ENCODE measurements around the gene GCNT2.
"Not testable (repeated sequence)": the region's sequence is repeated elsewhere in the genome, so short reads cannot be mapped to it uniquely, and the experiment has no call there.

Gene GCNT2

GRCh38 chr6:10569392-10570127, 48.4 kb downstream of the GCNT2 start:
- no peak overlapping the region for H3K4me3 ChIP-seq (ENCODE audit: low read length)
- TF ChIP-seq ZNF274 (IDR thresholded peaks at IDR 0.05; ENCODE audit: low read depth, low read length): no peak

GRCh38 chr6:10575519-10575918, 54.4 kb downstream of the GCNT2 start:
- not testable (repeated sequence) for H3K4me3 ChIP-seq (ENCODE audit: low read length)

DNA sequence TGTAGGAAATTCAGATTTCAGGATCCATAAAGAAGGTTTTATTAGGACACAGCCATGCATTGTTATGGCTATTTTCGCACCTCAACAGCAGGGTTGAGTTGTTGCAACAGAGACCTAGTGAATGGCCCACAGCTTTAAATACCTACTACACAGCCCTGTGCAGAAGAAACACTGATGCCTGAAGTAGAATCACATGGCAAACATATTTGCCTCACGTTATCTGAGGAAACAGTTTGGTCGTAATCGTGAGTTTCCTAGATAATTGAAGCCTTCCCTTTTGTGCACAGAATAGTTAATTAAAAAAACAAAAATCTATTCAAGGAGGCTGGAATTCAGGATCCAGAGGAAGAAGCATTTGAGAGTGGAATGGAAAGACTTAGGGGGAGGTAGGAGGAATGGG, 55.1 kb downstream of the GCNT2 start:
- no peak overlapping the region for H3K4me3 ChIP-seq (ENCODE audit: low read length)
- no peak for TF ChIP-seq ZNF274 (IDR thresholded peaks at IDR 0.05; ENCODE audit: low read depth, low read length)

DNA sequence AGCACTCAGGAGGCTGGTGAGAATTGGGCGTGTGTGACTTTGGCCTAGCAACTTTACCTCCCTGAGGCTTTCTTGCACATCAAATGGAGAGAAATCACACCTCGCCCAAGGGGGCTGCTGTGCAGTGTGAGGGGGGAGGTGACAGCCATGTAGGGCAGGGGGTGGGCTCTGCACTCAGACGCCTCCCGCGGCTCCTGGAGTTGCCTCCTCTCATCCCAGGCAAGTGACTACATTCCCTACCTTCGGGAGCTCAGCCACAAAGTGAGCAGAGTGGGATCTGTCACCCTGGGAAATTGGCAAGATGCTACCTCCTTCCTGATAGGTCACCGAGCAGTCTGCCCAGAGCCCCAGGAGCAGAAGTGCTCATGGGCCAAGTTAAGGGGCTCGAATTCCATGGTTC, 56.0 kb downstream of the GCNT2 start:
- no peak for TF ChIP-seq ZNF274 (IDR thresholded peaks at IDR 0.05; ENCODE audit: low read depth, low read length)
- no peak overlapping the region for H3K4me3 ChIP-seq (ENCODE audit: low read length)

GRCh38 chr6:10578723-10579122, 57.6 kb downstream of the GCNT2 start:
- TF ChIP-seq ZNF274 (IDR thresholded peaks at IDR 0.05; ENCODE audit: low read depth, low read length): no peak
- no peak overlapping the region for H3K4me3 ChIP-seq (ENCODE audit: low read length)

- no peak overlapping the region for H3K4me3 ChIP-seq (ENCODE audit: low read length)
- TF ChIP-seq ZNF274 (IDR thresholded peaks at IDR 0.05; ENCODE audit: low read depth, low read length): no peak
Measured at GRCh38 chr6:10579803-10580202, 58.7 kb downstream of the GCNT2 start.

DNA sequence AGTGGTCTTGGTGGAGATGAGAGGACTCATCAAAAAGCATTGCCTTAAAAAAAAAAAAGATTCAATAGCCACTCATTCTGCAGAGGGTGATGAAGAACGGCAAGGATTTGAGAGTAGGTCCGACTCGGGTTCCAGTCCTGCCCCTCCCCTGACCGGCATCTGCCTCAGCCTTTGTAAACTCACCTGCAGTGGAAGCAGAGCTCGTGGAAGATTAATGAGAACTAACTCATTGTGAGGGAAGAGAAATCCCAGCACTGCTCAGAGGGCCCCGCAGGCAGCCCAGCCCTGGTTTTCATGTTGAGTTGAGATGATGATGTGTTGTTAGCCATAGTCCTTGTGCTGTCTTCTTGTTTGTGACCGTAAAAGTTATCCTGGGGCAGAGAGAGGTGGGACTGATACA, 59.4 kb downstream of the GCNT2 start:
- no peak for TF ChIP-seq ZNF274 (IDR thresholded peaks at IDR 0.05; ENCODE audit: low read depth, low read length)
- no peak overlapping the region for H3K4me3 ChIP-seq (ENCODE audit: low read length)

- not testable (repeated sequence) for H3K4me3 ChIP-seq (ENCODE audit: low read length)
Measured at GRCh38 chr6:10581402-10581801, 60.3 kb downstream of the GCNT2 start.

- TF ChIP-seq ZNF274 (IDR thresholded peaks at IDR 0.05; ENCODE audit: low read depth, low read length): no peak
- H3K4me3 ChIP-seq (ENCODE audit: low read length): no peak overlapping the region
Measured at GRCh38 chr6:10582774-10583508, 61.8 kb downstream of the GCNT2 start.

DNA sequence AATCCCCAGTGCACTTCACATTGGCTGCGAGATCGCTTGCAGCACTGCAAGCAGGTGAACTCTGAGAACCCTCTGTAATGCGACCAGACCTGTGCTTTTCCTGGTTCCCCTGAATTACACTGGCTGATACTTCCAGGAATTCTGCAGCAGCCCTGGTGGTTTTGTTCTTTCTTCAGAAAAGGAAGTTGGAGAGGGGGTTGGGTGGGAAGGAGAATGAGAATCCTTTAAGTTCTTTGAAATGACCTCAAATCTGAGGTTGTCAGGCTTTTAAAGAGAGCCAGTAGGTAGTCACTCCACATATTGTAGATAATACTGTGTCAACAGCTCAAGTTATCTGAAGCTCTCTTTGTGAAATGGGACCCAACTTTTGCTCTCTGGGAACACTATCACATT, 62.4 kb downstream of the GCNT2 start:
- no peak for TF ChIP-seq ZNF274 (IDR thresholded peaks at IDR 0.05; ENCODE audit: low read depth, low read length)
- H3K4me3 ChIP-seq (ENCODE audit: low read length): no peak overlapping the region

GRCh38 chr6:10584607-10585006, 63.5 kb downstream of the GCNT2 start:
- no peak overlapping the region for H3K4me3 ChIP-seq (ENCODE audit: low read length)
- no peak for TF ChIP-seq ZNF274 (IDR thresholded peaks at IDR 0.05; ENCODE audit: low read depth, low read length)

GRCh38 chr6:10585209-10585845, 64.2 kb downstream of the GCNT2 start:
- H3K4me3 ChIP-seq (ENCODE audit: low read length): no peak overlapping the region

GRCh38 chr6:10586302-10586701, 65.2 kb downstream of the GCNT2 start:
- H3K4me3 ChIP-seq (ENCODE audit: low read length): no peak overlapping the region
- TF ChIP-seq ZNF274 (IDR thresholded peaks at IDR 0.05; ENCODE audit: low read depth, low read length): no peak

More at GRCh38 chr6:10585209-10585845, 64.2 kb downstream of the GCNT2 start:
- TF ChIP-seq ZNF274 (IDR thresholded peaks at IDR 0.05; ENCODE audit: low read depth, low read length): no peak

DNA sequence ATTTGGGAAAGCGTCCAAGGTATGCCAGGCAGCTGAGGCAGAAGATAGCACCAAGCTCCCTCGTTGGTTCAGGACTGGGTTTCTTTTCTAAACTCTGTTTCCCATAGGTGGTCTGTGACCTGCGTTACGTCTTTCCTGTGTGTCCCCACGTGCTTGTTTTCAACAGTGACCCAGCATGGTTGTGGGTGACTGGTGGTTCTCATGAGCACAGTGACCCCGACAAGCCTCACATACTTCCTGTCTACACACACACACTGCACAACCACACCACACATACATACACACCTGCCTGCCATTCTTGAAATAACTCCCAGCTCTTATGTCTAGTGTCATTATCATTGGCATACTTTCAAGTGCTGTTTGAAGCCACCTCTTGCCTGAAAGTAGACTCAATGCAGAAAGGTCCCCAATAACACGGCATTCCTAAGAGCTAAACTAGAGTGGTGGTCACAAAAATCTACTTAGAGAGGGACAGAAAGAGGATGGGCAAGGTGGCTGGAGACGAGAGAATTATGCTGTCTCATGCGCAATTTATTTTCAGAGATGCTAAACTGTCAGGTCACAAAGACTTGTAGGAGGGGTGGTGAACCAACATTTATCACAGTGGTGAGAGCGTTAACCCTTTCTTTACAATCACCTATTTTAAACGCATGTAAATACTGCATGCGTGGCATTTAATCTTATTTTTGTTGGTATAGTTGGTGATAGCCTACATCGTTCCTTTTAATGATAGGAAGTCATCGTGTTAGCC, 66.7 kb downstream of the GCNT2 start:
- no peak overlapping the region for H3K4me3 ChIP-seq (ENCODE audit: low read length)
- no peak for TF ChIP-seq ZNF274 (IDR thresholded peaks at IDR 0.05; ENCODE audit: low read depth, low read length)

Measured in GM08714 (cell line).